HFFc6 (cell line): Measurements from ENCODE around the gene ZNF655. TPM values are rescaled to one million over a fixed set of nuclear protein-coding genes. Genes with fewer than 3 reads are reported as not detected.

ENCODE experiments used
- DNase-seq: peaks from one replicate; pipeline ENCODE4 v3.0.0-alpha.2; 2018
- H3K27ac Mint-ChIP-seq: 2 replicates; pipeline ENCODE4 v1.8.0; 2020; ENCODE audit warnings: mild to moderate bottlenecking, mixed read lengths
- H3K27me3 Mint-ChIP-seq: 2 replicates; pipeline ENCODE4 v1.8.0; 2021; ENCODE audit warnings: mild to moderate bottlenecking, moderate library complexity, mixed read lengths; ENCODE audit not compliant: insufficient read depth
- H3K36me3 Mint-ChIP-seq: 2 replicates; pipeline ENCODE4 v1.8.0; 2021; ENCODE audit warnings: low read depth, mixed read lengths
- H3K4me1 Mint-ChIP-seq: 2 replicates; pipeline ENCODE4 v1.8.0; 2020; ENCODE audit warnings: low read depth, mixed read lengths
- H3K4me3 Mint-ChIP-seq: 2 replicates; pipeline ENCODE4 v1.8.0; 2020; ENCODE audit warnings: mild to moderate bottlenecking, moderate library complexity, mixed read lengths
- H3K9me3 Mint-ChIP-seq: 2 replicates; pipeline ENCODE4 v1.8.0; 2020; ENCODE audit warnings: mild to moderate bottlenecking, mixed read lengths
- total RNA-seq, 6 experiments: library from RNA; stranded (reverse); fragmentation: NEBNext Ultra II Directional; extraction: Animal tissue kit (Norgen Biotek cat#: 25700); gene quantifications; 2 replicates in 1 of 6; 3 replicates in 5 of 6; pipeline ENCODE4 v1.2.3, GENCODE V29; 2021
- TF ChIP-seq, protein P1 (sequence below): fragments of 200-600 bp; sonication (generic); IDR thresholded peaks from 2 replicates; pipeline ENCODE4 v1.5.0; 2021; ENCODE audit warnings: antibody characterized with exemption, mild to moderate bottlenecking

The ZNF655 gene
- total RNA-seq, 6 experiments from 2014 or later, result 38.6 to 50.0 (median 43.5) TPM

DNA sequence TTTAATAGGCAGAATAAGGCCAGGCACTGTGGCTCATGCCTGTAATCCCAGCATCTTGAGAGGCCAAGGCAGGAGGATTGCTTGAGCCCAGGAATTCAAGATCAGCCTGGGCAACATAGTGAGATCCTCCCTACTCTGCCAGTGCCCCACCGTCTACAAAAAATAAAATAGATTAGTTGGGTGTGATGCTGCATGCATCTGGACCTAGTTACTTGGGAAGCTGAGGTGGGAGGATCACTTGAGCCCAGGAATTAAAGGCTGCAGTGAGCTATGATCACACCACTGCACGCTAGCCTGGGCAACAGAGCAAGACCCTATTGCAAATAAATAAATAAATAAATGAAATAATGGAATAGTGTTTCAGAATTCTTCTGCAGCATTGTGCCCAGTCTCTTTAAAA is 22.8 kb upstream of the ZNF655 start:
- H3K9me3 Mint-ChIP-seq, result peaks cover 70% of the 10 kb centered on the region
- H3K27ac Mint-ChIP-seq, result no peak overlapping the region
- no peak overlapping the region for H3K4me3 Mint-ChIP-seq
- peaks cover 71% of the 10 kb centered on the region for H3K36me3 Mint-ChIP-seq
- TF ChIP-seq, protein P1, sequence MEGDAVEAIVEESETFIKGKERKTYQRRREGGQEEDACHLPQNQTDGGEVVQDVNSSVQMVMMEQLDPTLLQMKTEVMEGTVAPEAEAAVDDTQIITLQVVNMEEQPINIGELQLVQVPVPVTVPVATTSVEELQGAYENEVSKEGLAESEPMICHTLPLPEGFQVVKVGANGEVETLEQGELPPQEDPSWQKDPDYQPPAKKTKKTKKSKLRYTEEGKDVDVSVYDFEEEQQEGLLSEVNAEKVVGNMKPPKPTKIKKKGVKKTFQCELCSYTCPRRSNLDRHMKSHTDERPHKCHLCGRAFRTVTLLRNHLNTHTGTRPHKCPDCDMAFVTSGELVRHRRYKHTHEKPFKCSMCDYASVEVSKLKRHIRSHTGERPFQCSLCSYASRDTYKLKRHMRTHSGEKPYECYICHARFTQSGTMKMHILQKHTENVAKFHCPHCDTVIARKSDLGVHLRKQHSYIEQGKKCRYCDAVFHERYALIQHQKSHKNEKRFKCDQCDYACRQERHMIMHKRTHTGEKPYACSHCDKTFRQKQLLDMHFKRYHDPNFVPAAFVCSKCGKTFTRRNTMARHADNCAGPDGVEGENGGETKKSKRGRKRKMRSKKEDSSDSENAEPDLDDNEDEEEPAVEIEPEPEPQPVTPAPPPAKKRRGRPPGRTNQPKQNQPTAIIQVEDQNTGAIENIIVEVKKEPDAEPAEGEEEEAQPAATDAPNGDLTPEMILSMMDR, result no peak
- 0 out of 2 replicates have a peak, but pooled peaks cover 2% of the 10 kb centered on the region for H3K27me3 Mint-ChIP-seq
- no peaks in the 10 kb centered on the region for H3K4me1 Mint-ChIP-seq
- DNase-seq, result no peak

DNA sequence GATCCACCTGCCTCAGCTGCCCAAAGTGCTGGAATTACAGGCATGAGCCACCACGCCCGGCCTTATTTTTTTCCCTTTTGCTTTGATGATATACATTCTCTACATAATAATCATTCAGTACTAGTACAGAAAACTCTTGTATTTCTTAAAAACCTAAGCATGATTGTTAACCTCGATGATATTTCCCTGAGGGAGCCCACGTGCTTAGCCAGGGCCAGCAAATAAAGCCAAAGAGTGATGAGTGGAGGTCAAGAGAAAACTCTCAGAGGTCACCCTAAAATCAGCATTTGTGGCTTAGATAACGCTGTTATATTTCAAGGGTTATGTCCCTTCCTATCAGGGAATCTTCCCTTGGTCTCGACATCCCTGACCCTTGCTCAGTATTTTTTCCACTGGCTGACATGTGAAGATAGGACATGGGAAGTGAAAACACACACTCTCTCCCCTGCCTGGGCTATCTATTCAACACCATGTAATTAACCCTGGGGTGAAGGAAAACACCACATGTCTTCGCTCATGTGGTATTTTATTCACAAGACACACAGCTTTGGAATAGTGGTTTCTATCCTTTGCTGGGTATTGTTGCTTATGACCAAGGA is 19.1 kb upstream of the ZNF655 start:
- Mint-ChIP-seq H3K27me3 (peaks cover 6% of the 10 kb centered on the region; the same call in 1 of the 2 replicates), H3K27ac (no peak overlapping the region), H3K36me3 (peaks cover 57% of the 10 kb centered on the region), H3K9me3 (peaks cover 67% of the 10 kb centered on the region), H3K4me3 (no peak overlapping the region), H3K4me1 (no peaks in the 10 kb centered on the region)
- DNase-seq, result no peak
- TF ChIP-seq, protein P1, result no peak

DNA sequence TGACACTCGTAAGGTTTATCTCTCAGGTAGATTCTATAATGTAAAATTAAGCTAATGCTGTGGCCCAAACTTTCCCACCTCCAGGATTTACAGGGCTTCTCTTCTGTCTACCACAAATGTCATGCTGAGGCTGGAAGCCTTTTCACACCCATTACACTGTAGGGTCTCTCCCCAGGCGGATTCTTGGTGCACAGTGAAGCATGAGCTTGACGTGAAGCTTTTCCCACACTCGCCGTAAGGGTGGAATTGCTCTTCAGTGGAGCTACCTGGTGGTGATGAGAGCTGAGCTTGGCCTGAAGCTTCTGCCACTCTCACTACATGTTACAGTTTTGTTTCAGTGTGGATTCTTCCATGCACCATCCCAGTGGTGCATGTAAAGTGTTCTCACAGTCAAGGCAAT is 17.9 kb upstream of the ZNF655 start:
- Mint-ChIP-seq H3K4me3 (no peak overlapping the region), H3K4me1 (no peaks in the 10 kb centered on the region), H3K9me3 (peaks cover 64% of the 10 kb centered on the region), H3K36me3 (peaks cover 56% of the 10 kb centered on the region), H3K27ac (no peak overlapping the region), H3K27me3 (peaks cover 6% of the 10 kb centered on the region; the same call in 1 of the 2 replicates)
- DNase-seq, result no peak
- TF ChIP-seq, protein P1, result no peak

DNA sequence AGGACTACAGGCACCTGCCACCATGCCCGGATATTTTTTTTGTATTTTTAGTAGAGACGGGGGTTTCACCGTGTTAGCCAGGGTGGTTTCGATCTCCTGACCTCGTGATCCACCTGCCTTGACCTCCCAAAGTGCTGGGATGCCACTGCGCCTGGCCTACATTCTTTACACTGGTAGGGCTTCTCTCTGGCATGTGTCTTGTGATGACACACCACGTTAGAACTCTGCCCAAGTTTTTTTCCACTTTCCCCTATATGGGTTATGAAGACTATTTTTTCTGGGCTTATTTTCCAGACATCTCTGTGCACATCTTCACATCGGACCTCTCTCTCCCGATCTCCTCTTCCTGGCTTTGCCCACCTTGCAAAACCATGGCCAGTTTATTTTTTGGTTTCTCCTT is 17.2 kb upstream of the ZNF655 start:
- H3K36me3 Mint-ChIP-seq, result peaks cover 51% of the 10 kb centered on the region
- no peak for DNase-seq
- H3K9me3 Mint-ChIP-seq, result peaks cover 64% of the 10 kb centered on the region
- H3K4me1 Mint-ChIP-seq, result no peaks in the 10 kb centered on the region
- no peak overlapping the region for H3K4me3 Mint-ChIP-seq
- no peak overlapping the region for H3K27ac Mint-ChIP-seq
- TF ChIP-seq, protein P1, result no peak
- H3K27me3 Mint-ChIP-seq, result peaks cover 4% of the 10 kb centered on the region; the same call in 1 of the 2 replicates

DNA sequence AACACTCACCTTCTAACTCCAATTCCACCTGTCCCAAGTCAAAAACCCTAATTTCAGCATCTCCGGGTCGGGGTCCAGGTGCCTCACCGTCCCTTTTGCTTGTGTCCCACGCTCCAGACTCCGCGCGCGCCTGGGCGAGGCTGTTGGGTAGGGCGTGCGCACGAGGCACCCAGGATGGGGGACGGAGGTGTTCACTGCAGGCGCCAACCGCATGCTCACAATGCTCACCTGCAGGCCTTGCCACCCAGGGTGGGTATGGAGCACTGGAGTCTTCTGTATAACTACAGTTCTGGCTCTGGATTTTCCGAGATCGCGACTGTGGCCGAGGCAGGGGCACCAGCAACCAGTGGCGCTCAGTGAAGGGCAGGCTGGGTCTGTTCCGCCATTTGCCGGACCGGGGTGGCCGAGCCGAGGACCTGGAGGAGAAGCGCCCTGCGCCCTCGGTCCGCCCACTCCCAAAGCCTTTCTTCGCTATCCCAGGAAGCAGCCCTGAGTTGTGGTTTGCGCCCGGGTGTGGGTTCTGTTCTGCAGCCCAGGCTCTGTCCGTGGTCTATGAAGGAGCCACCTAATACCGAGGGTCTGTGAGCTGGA is 15.3 kb upstream of the ZNF655 start:
- TF ChIP-seq, protein P1, result no peak
- Mint-ChIP-seq H3K27ac (no peak overlapping the region), H3K4me1 (no peaks in the 10 kb centered on the region), H3K27me3 (peaks cover 4% of the 10 kb centered on the region; the same call in 1 of the 2 replicates), H3K9me3 (peaks cover 55% of the 10 kb centered on the region), H3K36me3 (peaks cover 57% of the 10 kb centered on the region), H3K4me3 (no peak overlapping the region)
- no peak for DNase-seq
